NCI-H1048 (cell line): ENCODE results near the gene RHBDF2.

Experiments used
- DNase-seq: peaks from one replicate; lab custom pipeline; 2025; lab: John Stamatoyannopoulos, UW

The RHBDF2 gene

DNA sequence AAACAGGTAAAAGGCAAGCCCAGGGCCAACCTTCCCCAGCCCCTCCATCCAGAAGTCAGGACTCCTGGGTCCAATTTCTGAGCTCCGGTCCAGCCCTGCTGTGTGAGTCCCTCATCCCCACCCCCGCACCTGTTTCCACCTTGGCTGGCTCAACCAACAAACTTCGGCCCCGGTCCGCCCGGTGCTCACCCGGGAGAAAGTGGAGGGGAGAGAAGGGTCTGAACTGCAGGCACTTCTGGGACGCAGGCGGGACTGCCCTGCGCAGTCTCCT, 541 bp downstream of the RHBDF2 start:
- DNase-seq = no peak

DNA sequence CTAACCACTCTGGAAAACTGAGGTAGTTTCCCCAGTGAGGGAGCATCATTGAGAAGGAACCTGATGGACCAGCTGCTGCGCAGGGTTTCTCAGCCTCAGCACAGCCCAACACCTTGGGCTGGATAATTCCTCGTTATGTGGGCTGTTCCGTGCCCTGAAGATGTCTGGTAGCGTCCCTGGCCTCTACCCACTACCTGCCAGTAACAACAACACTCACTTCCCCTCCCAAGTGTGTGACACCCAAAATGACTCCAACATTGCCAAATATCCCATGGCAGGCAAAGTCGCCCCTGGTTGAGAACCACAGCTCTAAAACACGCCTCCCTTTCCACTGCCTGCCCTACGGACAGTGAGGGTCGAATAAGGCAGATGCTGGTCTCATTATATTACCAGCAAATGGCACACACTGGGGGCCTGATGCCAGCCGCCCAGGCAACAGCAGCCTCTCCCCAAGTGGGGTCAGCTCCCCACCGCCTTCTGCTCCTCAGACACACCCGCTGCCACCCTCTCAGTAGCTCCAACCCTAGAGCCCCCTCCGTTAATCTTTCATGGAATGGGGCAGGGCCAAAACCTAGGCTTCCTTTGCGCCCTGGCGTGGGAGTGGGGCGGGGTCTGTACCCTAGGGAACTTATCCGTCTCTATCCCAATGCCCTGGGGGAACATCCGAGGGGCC, 1.0 kb downstream of the RHBDF2 start:
- DNase-seq = no peak

DNA sequence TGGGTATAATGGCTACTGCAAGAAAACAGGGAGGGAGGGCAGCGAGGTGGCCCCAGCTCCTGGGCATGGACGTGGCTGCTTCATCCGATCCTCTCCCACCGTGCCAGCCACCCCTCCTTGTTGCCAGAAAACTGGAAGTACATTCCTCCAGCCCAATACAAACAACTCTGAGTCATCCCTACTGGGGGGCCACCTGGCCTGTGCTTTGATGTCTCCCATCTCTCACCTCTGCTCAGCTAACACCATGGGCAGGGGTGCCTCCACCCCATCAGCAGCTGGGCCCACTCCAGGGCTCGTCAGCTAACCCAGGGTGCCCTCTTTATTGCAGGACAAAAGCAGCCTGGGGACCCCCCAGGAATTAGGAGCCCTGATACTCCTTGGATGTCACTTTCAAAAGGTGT, 2.0 kb downstream of the RHBDF2 start:
- no peak for DNase-seq

DNA sequence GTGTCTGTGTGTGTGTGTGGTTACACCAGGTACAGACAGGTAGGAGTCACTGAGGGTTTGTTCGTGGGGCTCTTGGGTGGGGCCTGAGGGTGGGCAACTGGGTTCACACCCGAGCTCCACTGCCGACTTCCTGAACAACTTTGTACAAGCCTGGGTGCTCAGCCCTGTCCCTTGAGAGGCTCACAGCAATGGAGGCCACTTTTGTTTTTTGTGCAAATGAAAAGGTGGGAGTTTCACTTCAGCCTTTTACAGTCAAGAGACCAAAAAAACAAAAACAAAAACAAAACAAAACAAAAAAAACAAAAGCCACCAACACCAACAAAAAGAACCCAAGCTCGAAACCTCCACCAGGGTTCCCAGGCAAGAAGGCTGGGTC, 2.4 kb downstream of the RHBDF2 start:
- no peak for DNase-seq

DNA sequence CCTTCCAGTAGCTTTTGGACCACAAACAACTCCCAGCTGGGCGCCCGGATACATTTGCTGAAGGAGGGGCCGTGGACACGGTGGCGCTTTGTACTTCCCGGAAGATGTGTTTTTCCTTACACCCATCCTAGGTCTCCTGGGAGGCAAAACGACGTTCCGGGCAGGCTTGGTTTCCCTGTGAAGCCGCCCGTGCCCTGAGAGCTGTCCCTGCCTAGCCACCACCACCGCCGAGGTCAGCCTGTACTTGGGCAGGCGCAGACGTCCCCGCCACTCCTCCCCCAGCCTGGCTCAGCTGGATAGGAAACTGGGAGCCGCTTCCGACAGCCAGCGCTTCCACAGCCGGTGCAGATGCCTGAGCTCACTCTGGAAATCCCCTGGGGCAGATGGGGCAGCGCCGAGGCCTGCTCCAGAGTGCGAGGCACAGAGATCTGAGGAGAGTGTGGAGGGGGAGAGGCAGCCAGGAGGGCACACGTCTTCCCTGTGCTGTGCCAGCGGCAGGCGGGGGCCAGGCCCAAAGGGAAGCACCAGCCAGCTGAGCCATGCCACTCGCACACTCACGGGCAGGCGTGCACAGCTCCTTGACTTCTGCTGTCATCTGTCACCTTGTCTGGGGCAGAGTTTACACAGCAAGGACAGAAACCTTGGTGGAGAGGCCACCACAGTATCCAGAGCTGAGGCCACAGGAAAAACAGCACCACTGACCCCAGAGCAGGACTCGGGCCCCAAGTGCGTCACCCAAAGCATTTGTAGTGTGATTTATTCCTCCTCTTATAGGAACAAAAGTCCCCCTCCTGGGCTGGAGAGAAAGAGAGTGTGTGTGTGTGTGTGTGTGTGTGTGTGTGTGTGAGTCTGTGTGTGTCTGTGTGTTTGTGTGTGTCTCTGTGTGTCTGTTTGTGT, 3.0 kb downstream of the RHBDF2 start:
- DNase-seq = no peak

DNA sequence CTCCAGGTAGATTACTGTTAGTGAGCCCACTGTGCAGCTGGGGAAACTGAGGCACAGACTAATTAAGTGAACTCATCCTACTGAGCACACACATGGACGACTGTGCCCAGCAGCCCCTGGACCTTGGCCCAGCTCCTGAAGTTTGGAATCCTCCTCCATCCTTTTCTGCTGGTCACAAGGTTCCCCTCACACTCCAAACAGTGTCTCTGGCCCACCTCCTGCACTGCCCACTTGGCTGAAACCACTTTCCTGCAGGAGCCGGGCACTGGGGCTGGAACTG, 3.6 kb downstream of the RHBDF2 start:
- DNase-seq = no peak

DNA sequence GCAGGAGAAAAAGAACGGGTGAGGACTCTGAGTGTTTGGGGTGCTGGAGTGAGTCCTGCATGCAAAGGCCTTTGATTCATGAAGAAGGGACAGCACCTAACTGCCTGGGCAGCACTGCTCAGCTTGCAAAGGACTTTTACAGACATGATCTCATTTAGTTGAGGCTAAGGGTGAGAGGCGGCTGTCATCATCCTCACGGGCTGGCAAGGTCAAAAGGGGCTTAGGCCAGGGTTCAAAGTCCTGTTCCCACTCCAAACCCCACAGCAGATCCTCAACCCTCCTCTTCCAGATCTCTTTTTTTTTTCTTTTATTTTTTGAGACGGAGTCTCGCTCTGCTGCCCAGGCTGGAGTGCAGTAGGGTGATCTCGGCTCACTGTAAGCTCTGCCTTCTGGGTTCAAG, 4.8 kb downstream of the RHBDF2 start:
- no peak for DNase-seq

DNA sequence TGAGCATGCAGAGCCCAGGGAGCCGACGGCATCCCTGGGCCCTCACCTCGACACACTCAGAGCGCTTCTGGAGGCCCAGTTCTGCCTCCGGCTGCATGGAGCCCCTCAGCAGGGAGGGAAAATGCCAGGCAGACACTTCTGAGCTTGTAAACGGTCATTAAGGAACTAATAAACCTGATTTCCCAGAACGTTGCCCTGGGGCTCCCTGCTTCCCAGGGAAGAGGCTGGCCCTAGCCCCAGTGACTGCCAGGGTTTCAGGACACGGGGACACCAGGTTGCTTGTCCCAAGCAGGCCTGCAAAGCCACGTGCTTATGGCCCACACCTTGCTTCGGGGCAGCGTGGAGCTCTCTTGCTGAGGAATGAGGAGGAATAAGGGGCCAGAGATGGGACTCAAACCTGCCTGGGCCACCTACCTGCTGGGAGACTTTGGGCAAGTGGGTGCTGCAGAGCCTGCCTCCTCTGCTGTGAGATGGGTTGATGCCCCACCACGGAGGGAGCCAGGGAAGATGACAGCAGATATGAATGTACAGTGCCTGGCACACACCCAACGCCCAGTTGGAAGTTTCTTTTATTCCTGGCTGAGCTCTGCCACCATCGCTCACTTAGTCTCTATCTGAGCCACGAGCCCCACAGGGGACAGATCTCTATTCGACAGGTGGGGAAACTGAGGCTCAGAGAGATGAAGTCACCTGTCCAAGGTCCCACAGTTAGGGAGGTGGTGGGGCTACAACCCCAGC, 5.4 kb downstream of the RHBDF2 start:
- no peak for DNase-seq

DNA sequence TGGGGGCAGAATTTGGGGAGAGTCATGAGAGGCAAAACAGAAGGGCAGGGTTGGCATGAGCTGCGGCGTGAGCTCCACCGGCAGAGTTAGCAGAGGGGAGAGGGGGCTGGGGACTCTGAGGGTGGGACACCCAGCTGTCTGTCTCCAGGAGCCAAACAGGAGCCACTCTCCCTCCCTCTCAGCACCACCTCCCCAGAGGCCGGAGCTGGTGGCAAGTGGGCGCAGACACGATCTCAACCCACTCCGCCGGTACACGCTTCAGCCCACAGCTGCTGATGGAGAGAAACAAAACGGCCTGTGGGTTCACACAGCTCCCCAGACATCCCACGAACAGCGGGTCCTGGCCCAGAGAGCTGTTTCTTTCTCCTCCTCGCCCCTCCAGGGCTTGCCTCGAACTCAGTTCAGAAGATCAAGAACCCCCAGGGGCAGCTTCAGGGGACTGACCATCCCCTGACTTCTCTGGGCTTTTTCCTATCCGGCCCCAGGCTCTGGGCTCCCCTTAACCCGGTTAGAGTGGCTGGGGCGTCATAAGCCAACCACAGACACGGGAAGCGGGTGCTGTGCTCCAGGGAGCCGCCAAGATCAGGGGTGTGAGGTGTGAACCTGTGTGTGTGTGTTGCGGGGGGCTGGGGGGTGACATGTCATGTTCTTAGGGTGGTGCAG, 7.6 kb downstream of the RHBDF2 start:
- DNase-seq = no peak

DNA sequence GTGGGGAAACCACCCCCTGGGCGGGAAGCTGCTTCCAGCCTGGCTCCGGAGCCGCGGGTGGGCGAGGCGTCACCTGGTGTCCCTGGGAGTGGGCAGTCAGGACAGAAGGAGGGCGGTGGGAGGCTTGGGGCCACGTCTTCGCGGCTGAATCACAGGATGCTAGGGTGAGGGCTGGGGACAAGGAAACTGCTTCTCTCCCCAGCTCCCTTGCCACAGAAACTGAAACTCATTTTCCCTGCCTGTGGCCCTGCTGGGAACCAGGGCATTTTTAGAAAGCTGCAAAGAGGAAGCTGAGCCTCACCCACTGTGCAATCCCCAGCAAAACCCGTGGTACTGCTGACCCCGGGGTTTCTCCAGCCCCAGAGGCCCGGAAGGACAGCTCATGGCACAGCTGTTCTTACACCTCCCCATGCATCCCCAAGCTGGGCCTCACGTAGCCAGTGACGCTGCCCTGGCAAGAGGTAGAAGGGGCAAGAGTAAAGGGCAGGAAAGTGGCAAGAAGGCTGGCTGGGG, 8.2 kb downstream of the RHBDF2 start:
- no peak for DNase-seq

DNA sequence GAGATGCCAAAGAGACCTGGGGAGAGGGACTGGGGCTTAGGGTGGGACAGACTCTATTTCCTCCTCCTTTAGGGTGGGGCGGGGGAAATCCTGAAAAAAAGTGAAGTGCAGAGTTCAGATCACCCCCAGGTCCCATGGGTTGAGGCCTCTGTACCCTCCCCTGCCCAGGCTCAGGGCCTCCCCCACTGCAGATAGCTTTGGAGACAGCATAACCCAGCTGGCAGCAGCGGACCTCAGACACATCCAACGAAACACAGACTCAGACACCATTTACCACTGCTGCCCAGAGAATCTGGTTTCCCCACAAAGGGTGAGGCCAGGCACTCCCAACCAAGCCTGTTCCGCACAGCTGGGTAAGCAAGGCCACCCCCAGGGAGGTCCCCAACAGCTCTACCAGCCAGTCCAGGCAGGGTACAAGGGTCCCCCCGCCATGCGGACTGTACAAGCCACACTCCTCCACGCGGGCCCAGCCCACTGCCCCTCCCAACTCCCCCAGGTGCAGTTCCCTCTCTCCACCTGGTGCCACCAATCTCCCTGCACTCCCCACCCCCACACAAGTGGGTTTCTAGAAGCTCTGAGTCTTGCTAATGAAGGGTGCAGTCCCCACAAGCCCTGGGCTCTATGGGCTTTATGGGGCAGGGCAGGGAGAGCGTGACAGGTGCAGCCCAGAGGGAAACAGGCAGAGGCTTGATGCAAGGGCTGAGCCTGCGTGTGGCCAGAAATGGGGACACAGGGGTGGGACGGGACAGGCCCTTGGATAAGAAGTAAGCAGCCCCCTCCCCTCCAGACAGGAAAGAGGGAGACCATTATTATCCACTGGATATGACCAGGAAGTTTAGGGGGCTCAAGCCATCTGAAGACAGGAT, 8.9 kb downstream of the RHBDF2 start:
- no peak for DNase-seq

DNA sequence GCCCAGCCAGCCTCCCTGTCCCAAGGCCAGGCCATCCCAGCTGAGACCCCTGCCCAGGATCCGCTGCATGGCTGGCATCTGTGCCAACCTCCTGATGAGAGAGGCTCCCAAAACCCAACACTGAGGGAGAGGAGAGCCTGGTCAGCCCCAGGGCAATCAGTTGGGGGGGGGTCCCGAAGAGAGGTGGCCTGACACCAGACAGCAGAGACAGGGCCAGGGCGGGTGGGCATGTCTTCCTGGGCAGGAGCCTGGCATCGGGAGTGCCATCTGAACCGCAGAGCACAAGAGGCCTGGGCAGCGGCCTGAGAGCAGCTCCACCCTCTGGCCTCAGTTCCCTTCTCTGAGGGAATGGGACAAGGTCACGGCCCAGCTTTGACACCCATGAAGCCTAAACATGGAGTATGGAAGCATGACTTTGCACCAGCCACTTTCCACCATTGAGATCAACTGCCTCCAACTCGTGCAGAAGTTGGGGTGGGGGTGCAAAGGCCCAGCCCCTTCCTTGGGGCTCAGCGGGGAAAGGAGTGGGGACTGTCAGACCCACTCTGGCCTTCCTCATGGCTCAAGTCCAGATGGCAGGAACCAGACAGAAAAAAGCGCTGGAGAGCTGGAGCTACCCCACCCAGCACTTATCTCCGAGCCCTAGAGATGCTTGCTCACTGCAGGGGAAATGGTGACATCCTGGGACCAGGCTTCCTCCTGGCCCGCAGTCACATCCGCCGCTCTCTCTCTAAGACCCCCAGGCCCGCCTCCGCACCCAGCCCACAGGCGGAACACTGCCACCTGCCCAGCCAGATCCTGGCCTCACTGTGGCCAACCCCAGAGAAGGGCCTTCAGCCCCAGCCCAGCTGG, 9.7 kb downstream of the RHBDF2 start:
- DNase-seq = no peak

DNA sequence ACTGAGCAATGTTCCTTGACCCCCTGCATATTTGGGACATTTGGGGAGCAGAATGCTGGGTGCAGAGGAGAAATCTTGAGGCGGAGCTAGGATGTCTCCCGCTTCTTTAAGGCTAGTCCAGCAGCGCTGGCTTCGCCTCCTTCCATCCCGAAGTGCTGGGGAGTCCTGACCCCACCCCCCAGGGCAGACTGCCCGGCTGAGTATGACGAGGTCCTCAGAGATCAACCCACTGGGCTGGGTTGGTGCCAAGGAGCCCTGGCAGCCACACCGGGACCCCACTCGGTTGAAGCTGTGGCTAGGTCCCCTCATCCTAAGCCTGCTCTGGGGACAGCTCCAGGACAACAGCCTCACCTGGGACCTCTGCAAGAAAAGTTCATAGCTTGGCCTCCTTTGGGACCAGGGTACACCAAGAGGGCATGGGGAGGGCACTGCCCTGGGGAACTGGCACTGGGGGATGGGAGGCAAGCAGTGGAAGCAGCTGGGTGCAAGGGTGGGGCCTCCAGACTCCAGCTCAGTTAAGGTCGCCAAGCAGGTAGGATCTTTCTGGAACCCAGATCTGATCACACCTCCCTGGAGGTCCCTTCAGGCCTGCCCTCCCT, 11.0 kb downstream of the RHBDF2 start:
- DNase-seq = no peak

DNA sequence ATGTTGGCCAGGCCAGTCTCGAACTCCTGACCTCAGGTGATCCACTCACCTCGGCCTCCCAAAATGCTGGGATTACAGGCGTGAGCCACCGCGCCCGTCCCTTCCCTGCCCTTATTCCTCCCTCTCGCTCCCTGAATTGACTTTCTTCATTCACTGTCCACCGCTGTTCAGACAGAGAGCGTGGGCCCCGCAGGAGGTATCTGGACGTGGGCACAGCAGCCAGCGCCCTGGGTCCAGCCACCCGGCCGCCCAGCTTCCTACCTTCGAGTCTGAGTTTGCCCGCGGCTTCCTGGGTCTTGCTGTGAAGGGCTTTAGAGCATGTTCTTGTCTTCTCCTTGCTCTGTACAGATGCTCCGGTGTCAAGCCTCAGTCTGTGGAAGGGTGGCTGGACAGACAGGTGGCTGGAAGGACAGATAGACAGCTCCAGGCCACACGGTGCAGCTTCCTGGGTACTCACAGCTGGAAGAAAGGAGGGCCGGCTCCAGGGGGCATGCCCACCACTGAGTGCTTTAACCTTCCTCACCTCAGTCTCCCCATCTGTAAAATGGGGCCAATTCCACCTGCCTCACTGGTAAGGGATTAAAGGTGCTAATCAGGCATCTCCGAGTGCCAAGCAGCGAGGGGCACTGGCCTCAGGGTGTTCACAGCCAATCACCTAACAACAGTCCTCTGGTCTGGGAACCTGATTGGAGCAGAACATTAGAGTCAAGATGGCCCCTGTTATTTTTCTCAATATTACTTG, 13.6 kb downstream of the RHBDF2 start:
- no peak for DNase-seq

DNA sequence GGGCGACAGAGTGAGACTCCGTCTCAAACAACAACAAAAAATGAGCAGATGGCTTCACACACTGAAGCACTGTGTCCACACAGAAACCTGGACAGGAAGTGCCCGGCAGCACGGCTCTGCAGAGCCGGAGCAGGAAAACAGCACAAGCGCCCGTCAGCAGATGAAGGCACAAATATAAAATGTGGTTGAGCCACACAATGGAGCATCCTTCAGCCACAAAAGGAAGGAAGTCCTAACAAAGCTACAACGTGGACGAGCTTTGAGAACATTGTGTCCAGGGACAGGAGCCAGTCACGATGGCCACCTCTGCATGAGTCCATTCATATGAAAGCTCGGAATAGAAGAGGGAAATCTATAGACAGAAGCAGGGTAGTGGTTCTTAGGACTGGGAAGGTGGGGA, 15.7 kb downstream of the RHBDF2 start:
- no peak for DNase-seq

DNA sequence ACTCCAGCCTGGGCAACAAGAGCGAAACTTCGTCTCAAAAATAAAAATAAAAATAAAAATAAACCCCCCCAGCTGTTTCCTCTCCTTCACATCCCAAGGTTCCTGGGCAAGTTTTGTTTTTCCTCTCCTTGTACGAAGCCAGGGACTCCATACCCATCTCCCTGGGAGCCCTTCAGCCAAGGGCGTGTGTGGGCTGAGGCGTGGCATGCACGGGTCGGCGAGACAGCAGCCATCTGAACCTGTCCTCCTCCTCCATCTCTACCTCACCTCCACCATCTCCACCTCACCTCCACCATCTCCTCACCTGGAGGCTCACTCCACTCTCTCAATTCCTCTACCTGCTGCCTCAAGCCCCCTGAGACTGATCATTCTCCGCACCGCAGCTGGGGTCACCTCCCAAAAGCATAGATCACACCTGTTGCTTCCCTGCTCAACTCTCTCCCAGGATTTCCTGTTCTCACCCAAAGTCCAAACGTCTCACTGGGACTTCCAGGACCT, 16.9 kb downstream of the RHBDF2 start:
- DNase-seq = no peak

DNA sequence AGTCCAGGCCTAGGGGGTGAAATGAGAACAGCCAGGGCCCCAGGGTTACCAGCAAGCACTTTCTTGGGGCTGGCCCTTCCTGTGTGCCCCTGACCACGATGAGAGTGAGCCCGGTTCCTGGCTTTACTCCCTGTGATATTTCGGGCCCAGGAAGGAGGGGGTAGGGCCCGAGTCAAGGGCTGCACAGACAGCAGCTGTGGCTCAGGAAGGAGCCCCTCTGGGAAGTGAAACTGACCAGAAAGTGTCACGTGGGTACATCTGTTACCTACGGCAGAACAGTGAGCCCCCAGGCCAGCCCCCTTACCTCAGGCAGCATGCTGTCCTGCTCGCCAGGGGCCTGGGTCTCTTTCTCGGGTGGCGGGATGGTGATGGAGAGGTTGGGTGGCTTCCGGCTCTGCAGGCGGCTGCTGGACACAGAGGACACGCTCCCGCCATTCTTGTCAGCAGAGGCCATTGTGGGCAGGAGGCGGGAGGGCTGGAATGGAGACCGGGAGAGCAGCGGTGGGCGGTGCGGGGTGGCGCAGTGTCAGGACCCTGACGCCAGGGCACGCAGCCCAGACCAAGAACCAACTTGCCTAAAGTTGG, 20.1 kb downstream of the RHBDF2 start:
- DNase-seq = no peak

DNA sequence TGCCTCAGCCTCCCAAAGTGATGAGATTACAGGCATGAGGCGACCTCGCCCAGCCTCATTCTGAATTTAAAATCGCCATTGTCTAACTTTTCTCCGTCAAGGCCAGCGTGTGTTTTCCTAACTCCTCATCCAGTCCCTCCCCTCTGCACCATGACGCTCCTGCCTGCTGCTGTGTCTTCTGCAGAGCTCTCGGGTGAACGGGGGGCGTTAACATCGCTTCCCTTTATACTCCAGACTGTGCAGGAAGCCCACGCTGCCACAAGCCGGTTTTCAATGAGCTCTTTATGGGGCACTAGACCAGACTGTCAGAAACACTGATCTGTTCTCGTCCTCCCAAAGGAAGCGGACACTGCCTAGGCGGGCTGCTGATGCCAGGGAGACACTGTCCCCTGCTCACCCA, 20.6 kb downstream of the RHBDF2 start:
- DNase-seq = no peak

DNA sequence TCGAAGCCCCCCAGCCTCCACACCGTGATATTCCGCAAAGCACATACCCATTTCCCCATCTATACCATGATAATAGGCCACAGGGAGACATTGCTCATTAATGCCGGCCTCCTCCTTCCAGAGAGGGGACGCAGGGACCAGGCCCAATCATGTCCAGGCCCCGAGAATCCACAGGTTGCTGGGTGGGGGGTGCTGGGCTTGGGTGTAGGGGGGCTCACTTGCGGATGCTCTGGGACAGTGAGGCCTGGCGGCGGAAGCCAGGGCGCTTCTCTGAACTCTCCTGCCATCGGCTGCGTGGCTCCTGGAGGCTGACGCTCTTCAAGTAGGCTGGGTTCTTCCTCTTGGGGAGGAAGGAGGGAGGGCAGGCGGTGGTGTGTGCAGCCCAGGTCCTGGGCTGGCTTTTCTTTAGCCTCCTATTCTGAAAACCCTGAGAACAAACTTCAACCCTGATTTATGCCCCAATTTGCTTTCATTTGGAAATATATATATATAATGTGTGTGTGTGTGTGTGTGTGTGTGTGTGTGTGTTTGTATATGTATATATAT, 21.6 kb downstream of the RHBDF2 start:
- no peak for DNase-seq
